Central memory CD8-positive, alpha-beta T cell (primary cell): ENCODE measurements around the gene UGT1A10.

Source experiments
- ATAC-seq: fragments of 150-1000 bp; cut with Tn5 transposase; replicated peaks from 2 replicates; pipeline ENCODE4 v1.10.0; 2022; ENCODE audit warnings: mild to moderate bottlenecking, moderate FRiP score, moderate number of reproducible peaks; ENCODE audit not compliant: poor library complexity, severe bottlenecking; ENCODE audit errors: extremely low read depth
- DNase-seq, 2 donors: peaks; one replicate each; pipeline ENCODE4 v3.0.0; 2021; ENCODE audit warnings: low spot score in 2 of 2
- H3K27ac Mint-ChIP-seq: one replicate; pipeline ENCODE4 v1.8.0; 2022; ENCODE audit warnings: low read depth, mild to moderate bottlenecking, moderate library complexity, mixed read lengths
- H3K27me3 Mint-ChIP-seq: one replicate; pipeline ENCODE4 v1.8.0; 2022; ENCODE audit warnings: mixed read lengths
- H3K36me3 Mint-ChIP-seq: one replicate; pipeline ENCODE4 v1.8.0; 2022; ENCODE audit warnings: mild to moderate bottlenecking, moderate library complexity, mixed read lengths; ENCODE audit not compliant: insufficient read depth
- H3K4me1 Mint-ChIP-seq: one replicate; pipeline ENCODE4 v1.8.0; 2022; ENCODE audit warnings: mixed read lengths
- H3K4me3 Mint-ChIP-seq: one replicate; pipeline ENCODE4 v1.8.0; 2022; ENCODE audit warnings: mild to moderate bottlenecking, moderate library complexity, mixed read lengths
- H3K9me3 Mint-ChIP-seq: one replicate; pipeline ENCODE4 v1.8.0; 2022; ENCODE audit warnings: mixed read lengths

The UGT1A10 gene

GRCh38 chr2:233663911-233664310, 27.7 kb downstream of the UGT1A10 start:
- H3K27me3 Mint-ChIP-seq = peaks cover 57% of the 10 kb centered on the region
- DNase-seq (no peak), ATAC-seq (no peak)
- H3K4me3 Mint-ChIP-seq = no peak overlapping the region
- H3K4me1 Mint-ChIP-seq = no peaks in the 10 kb centered on the region
- no peak overlapping the region for H3K27ac Mint-ChIP-seq
- no peaks in the 10 kb centered on the region for H3K36me3 Mint-ChIP-seq
- no peaks in the 10 kb centered on the region for H3K9me3 Mint-ChIP-seq

DNA sequence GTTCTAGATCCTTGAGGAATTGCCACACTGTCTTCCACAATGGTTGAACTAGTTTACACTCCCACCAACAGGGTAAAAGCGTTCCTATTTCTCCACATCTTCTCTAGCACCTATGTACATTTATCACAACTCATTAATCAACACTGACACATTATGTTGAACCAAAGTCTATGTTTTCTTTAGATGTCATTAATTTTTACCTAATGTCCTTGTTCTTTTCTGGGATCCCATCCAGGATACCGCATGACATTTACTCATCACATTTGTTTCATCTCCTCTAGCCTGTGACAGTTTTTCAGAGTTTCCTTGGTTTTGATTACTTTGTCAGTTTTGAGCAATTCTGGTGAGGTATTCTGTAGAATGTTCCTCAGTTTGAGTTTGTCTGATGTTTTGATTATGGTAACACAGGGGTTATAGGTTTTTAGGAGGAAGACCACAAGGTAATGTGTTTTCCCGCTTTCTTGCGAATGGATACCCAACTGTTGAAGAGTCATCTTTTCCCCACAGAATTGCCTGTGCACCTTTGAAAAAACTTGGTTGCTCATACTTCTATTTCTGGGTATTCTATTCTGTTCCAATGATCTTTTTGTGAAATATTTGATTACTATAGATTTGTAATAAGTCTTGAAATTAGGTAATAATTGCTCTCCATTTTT, 32.5 kb downstream of the UGT1A10 start:
- H3K36me3 Mint-ChIP-seq = no peaks in the 10 kb centered on the region
- DNase-seq (no peak), ATAC-seq (no peak)
- H3K27ac Mint-ChIP-seq = no peak overlapping the region
- H3K4me1 Mint-ChIP-seq = no peaks in the 10 kb centered on the region
- H3K27me3 Mint-ChIP-seq = peaks cover 43% of the 10 kb centered on the region
- no peak overlapping the region for H3K4me3 Mint-ChIP-seq
- H3K9me3 Mint-ChIP-seq = no peaks in the 10 kb centered on the region

DNA sequence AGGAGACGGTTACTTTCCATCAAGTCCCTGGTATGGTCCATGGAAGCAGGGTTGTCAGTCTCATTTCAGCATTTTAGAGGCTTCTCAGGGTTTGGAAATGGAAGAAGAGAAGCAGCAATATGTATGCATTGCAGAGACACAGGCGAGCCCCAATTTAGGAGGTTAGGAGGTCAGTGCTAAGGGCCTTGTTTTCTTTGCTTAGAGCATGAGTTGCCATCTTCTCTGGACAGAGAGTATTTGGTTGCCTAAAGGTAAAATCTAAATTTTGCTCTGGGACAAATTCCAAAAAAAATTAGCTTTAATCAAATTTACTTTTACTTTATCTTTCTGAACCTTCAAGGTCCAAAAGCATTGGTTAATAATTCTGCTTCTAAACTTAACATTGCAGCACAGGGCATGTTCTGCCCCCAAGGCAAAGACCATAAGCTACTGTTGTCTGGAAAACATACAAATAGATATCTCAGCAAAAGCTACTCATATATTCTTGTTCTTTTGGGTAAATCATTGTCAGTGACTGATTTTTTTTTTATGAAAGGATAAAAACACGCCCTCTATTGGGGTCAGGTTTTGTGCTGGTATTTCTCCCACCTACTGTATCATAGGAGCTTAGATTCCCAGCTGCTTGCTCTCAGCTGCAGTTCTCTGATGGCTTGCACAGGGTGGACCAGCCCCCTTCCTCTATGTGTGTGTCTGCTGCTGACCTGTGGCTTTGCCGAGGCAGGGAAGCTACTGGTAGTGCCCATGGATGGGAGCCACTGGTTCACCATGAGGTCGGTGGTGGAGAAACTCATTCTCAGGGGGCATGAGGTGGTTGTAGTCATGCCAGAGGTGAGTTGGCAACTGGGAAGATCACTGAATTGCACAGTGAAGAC, 35.3 kb downstream of the UGT1A10 start, which contains the start of gene UGT1A9:
Gene UGT1A9, plus strand, starts transcription at position 609 of the 872 bp plus-strand sequence. Its CDS starts 37 bp downstream, at position 646.
- Mint-ChIP-seq H3K4me3 (no peak within 1 kb of the TSS), H3K36me3 (no peaks in the 10 kb centered on the region), H3K9me3 (no peaks in the 10 kb centered on the region), H3K4me1 (no peaks in the 10 kb centered on the region), H3K27me3 (peaks cover 56% of the 10 kb centered on the region), H3K27ac (no peak within 1 kb of the TSS)
- ATAC-seq = no peak
- no peak for DNase-seq

- Mint-ChIP-seq H3K9me3 (no peaks in the 10 kb centered on the region), H3K27me3 (peaks cover 69% of the 10 kb centered on the region), H3K36me3 (no peaks in the 10 kb centered on the region), H3K4me1 (no peaks in the 10 kb centered on the region), H3K27ac (no peak overlapping the region), H3K4me3 (no peak overlapping the region)
- DNase-seq = no peak
- no peak for ATAC-seq
Measured at GRCh38 chr2:233672886-233673285, 36.6 kb downstream of the UGT1A10 start.

GRCh38 chr2:233673896-233674295, 37.6 kb downstream of the UGT1A10 start:
- Mint-ChIP-seq H3K36me3 (no peaks in the 10 kb centered on the region), H3K4me3 (no peak overlapping the region), H3K4me1 (no peaks in the 10 kb centered on the region), H3K9me3 (no peaks in the 10 kb centered on the region), H3K27me3 (peaks cover 78% of the 10 kb centered on the region), H3K27ac (no peak overlapping the region)
- DNase-seq (no peak), ATAC-seq (no peak)

DNA sequence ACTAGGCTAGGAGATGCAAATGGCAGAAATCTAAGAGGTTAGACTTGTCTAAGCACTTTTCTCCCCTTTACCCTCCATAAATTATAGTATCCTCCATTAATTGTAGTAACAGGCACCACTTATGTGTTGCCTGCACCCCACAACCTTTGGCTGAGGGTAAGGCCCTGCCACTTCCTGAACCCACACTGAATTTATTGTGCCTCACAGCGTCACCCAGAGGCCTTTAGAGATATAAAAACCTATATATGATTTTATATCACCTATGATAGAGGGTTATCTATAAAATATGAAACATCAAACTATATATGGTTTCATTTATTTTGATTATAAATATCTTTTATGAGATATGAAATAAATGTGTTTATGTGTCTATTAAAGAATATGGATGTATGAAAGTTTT, 38.1 kb downstream of the UGT1A10 start:
- Mint-ChIP-seq H3K9me3 (no peaks in the 10 kb centered on the region), H3K27me3 (peaks cover 83% of the 10 kb centered on the region), H3K4me3 (no peak overlapping the region), H3K4me1 (no peaks in the 10 kb centered on the region), H3K27ac (no peak overlapping the region), H3K36me3 (no peaks in the 10 kb centered on the region)
- DNase-seq (no peak), ATAC-seq (no peak)

GRCh38 chr2:233674995-233675394, 38.7 kb downstream of the UGT1A10 start:
- Mint-ChIP-seq H3K27me3 (peaks cover 83% of the 10 kb centered on the region), H3K4me3 (no peak overlapping the region)

GRCh38 chr2:233676046-233676445, 39.8 kb downstream of the UGT1A10 start:
- DNase-seq (no peak), ATAC-seq (no peak)
- Mint-ChIP-seq H3K27ac (no peak overlapping the region), H3K27me3 (peaks cover 80% of the 10 kb centered on the region), H3K36me3 (no peaks in the 10 kb centered on the region), H3K4me1 (no peaks in the 10 kb centered on the region), H3K9me3 (no peaks in the 10 kb centered on the region), H3K4me3 (no peak overlapping the region)

More at GRCh38 chr2:233674995-233675394, 38.7 kb downstream of the UGT1A10 start:
- H3K36me3 Mint-ChIP-seq = no peaks in the 10 kb centered on the region
- ATAC-seq (no peak), DNase-seq (no peak)
- H3K27ac Mint-ChIP-seq = no peak overlapping the region
- H3K4me1 Mint-ChIP-seq = no peaks in the 10 kb centered on the region
- no peaks in the 10 kb centered on the region for H3K9me3 Mint-ChIP-seq

GRCh38 chr2:233679196-233679595, 42.9 kb downstream of the UGT1A10 start:
- DNase-seq (no peak), ATAC-seq (no peak)
- peaks cover 57% of the 10 kb centered on the region for H3K27me3 Mint-ChIP-seq
- no peak overlapping the region for H3K27ac Mint-ChIP-seq
- H3K4me1 Mint-ChIP-seq = no peaks in the 10 kb centered on the region
- no peaks in the 10 kb centered on the region for H3K36me3 Mint-ChIP-seq
- H3K4me3 Mint-ChIP-seq = no peak overlapping the region
- H3K9me3 Mint-ChIP-seq = no peaks in the 10 kb centered on the region

DNA sequence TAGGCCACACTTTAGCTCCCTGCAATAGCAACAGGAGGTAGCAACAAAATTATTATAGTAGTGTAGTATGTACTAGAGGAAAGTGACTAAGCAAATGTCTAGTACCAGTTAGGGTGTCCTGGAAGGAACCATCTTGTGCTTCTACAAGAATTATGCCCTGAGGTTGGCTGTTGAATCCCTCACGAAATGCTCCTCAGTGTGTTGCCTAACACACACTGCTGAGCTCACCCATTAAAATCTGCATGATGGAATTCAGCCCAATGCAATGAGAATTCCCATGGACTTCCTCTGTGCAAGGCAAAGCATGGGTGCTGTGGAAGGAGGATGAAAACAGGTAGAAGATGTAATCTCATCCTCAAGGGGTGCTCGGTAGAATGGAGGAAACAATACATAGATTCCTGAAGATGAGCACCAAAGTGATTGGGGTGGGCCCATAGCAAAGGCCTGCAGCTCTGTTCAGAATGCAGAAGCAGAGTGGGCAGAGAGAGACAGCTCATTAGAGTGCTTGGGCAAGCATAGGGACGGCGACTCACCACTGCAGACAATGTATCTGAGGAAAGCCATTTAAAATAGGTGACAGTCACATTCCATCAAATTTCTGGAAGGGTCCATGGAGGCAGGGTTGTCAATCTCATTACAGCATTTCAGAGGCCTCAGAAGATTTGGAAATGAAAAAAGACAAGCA, 44.3 kb downstream of the UGT1A10 start:
- ATAC-seq (no peak), DNase-seq (no peak)
- H3K9me3 Mint-ChIP-seq = no peaks in the 10 kb centered on the region
- H3K4me1 Mint-ChIP-seq = no peaks in the 10 kb centered on the region
- H3K27ac Mint-ChIP-seq = no peak overlapping the region
- H3K4me3 Mint-ChIP-seq = no peak overlapping the region
- no peaks in the 10 kb centered on the region for H3K36me3 Mint-ChIP-seq
- peaks cover 48% of the 10 kb centered on the region for H3K27me3 Mint-ChIP-seq

DNA sequence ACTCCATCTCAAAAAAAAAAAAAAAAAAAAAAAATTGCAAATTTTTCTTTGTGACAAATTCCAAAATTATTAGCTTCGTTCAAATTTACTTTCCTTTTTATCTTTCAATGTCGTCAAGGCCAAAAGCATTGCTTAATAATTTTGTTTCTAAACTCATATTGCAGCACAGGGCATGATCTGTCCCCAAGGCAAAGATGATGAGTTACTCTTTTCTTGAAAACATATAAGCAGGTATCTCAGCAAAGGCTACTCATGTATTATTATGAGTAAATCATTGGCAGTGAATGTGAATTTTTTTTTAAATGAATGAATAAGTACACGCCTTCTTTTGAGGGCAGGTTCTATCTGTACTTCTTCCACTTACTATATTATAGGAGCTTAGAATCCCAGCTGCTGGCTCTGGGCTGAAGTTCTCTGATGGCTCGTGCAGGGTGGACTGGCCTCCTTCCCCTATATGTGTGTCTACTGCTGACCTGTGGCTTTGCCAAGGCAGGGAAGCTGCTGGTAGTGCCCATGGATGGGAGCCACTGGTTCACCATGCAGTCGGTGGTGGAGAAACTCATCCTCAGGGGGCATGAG, 45.4 kb downstream of the UGT1A10 start, which contains the start of gene UGT1A7:
Gene UGT1A7, plus strand, starts transcription at position 381 of the 579 bp plus-strand sequence. Its CDS starts 37 bp downstream, at position 418.
- H3K36me3 Mint-ChIP-seq = no peaks in the 10 kb centered on the region
- H3K27ac Mint-ChIP-seq = no peak within 1 kb of the TSS
- no peak within 1 kb of the TSS for H3K4me3 Mint-ChIP-seq
- peaks cover 45% of the 10 kb centered on the region for H3K27me3 Mint-ChIP-seq
- DNase-seq (no peak), ATAC-seq (no peak)
- no peaks in the 10 kb centered on the region for H3K4me1 Mint-ChIP-seq
- H3K9me3 Mint-ChIP-seq = no peaks in the 10 kb centered on the region

DNA sequence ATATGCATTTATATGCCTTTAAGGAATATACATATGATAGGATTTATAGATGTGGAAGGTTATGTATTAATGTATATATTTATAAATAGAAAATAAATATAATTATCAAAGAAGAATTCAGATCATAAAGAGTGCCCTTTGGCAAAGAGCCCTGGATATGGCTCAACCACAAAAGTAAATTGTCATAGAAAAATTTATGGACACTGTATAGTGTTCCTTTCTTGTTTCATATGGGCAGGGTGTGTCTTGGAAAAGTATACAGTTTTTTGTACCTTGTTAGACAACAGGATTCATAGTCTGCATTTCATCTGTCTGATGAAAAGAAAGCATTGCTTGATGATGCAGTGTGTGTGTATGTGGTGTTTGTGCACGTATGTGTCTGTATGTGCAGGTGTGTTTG, 48.4 kb downstream of the UGT1A10 start:
- Mint-ChIP-seq H3K27me3 (peaks cover 41% of the 10 kb centered on the region), H3K4me3 (no peak overlapping the region), H3K4me1 (no peaks in the 10 kb centered on the region), H3K9me3 (no peaks in the 10 kb centered on the region), H3K36me3 (no peaks in the 10 kb centered on the region), H3K27ac (no peak overlapping the region)
- no peak for ATAC-seq
- no peak for DNase-seq
